ENCODE results near the gene NPAS4. TPM values are rescaled to one million over a fixed set of nuclear protein-coding genes. Genes with fewer than 3 reads are reported as not detected.

The NPAS4 gene
- total and polyA plus RNA-seq, 2 of the 13 experiments (the other 11 are each of a cell fraction or from before 2014, with no cell fraction given), result not detected

- TF ChIP-seq ZNF180 (CRISPR knock-in tag; IDR thresholded peaks at IDR 0.05; ENCODE audit: borderline replicate concordance, low read depth), result no peak
- TF ChIP-seq NCOA5 (CRISPR knock-in tag; IDR thresholded peaks at IDR 0.05), result no peak
- no peak for TF ChIP-seq SNAPC5 (CRISPR knock-in tag; IDR thresholded peaks at IDR 0.05; ENCODE audit: borderline replicate concordance)
- TF ChIP-seq TFDP2 (CRISPR knock-in tag; IDR thresholded peaks at IDR 0.05), result peak; percentile 36; the same call in 1 of the 2 replicates
- no peak for TF ChIP-seq ARNT (IDR thresholded peaks at IDR 0.05)
- TF ChIP-seq ZSCAN12 (CRISPR knock-in tag; IDR thresholded peaks at IDR 0.05), result peak; percentile 91; the same call in 1 of the 2 replicates
- no peak for TF ChIP-seq ZNF879 (CRISPR knock-in tag; IDR thresholded peaks at IDR 0.05)
- TF ChIP-seq NR2F2 (IDR thresholded peaks at IDR 0.05; ENCODE audit: borderline replicate concordance, low read depth), result no peak
- no peak; the same call in 1 of the 2 replicates for TF ChIP-seq ZNF503 (CRISPR knock-in tag; IDR thresholded peaks at IDR 0.05)
- no peak for TF ChIP-seq SRSF1 (optimal IDR thresholded peaks at IDR 0.05; ENCODE audit: low read depth, low read length)
- TF ChIP-seq HCFC1 (IDR thresholded peaks at IDR 0.05; ENCODE audit: low read depth, low read length), result no peak
- no peak for TF ChIP-seq DDIT3 (CRISPR knock-in tag; IDR thresholded peaks at IDR 0.05)
- no peak for TF ChIP-seq ATF5 (CRISPR knock-in tag; IDR thresholded peaks at IDR 0.05; ENCODE audit: low read depth)
- TF ChIP-seq RFX3 (CRISPR knock-in tag; IDR thresholded peaks at IDR 0.05), result no peak
- TF ChIP-seq ZBTB10 (CRISPR knock-in tag; IDR thresholded peaks at IDR 0.05; ENCODE audit: borderline replicate concordance), result peak; percentile 52; the same call in 1 of the 2 replicates
- no peak for TF ChIP-seq THYN1 (CRISPR knock-in tag; IDR thresholded peaks at IDR 0.05; ENCODE audit: borderline replicate concordance, low read depth)
- TF ChIP-seq ZMAT5 (CRISPR knock-in tag; IDR thresholded peaks at IDR 0.05; ENCODE audit: borderline replicate concordance, low read depth), result no peak
- no peak for TF ChIP-seq ZNF691 (CRISPR knock-in tag; IDR thresholded peaks at IDR 0.05; ENCODE audit: borderline replicate concordance, low read depth)
- TF ChIP-seq SALL1 (CRISPR knock-in tag; IDR thresholded peaks at IDR 0.05), result peak; percentile 92
Measured at GRCh38 chr11:66418168-66418985, 2.5 kb upstream of the NPAS4 start (continued).

All from HepG2 (cell line).